Kidney (tissue), 14 donors: Measurements from ENCODE around the gene THSD8. TPM values are rescaled to one million over a fixed set of nuclear protein-coding genes. Genes with fewer than 3 reads are reported as not detected.
"Not testable (repeated sequence)": the region's sequence is repeated elsewhere in the genome, so short reads cannot be mapped to it uniquely, and the experiment has no call there.

ENCODE experiments used
- DNase-seq, 5 donors: peaks; one replicate each; pipeline ENCODE4 v3.0.0-alpha.2; 2013 to 2020
- FAIRE-seq: peaks from 2 replicates; lab custom pipeline; 2012; peaks lifted over from hg19 to GRCh38; lab: Jason Lieb, UNC
- H3K27ac ChIP-seq, 2 donors: one replicate each; pipeline ENCODE4 v1.7.0; 2013; ENCODE audit warnings: low read depth in 2 of 2, low read length in 2 of 2, inconsistent platforms in 1 of 2
- H3K27me3 ChIP-seq: one replicate; pipeline ENCODE4 v1.7.1; 2013; ENCODE audit warnings: low read length, inconsistent platforms; ENCODE audit not compliant: control insufficient read depth, insufficient read depth
- H3K36me3 ChIP-seq, 3 donors: one replicate each; pipeline versions ENCODE4 v1.7.0 to v1.7.1; 2013; ENCODE audit warnings: low read length in 3 of 3, control low read depth in 1 of 3, inconsistent platforms in 1 of 3; ENCODE audit not compliant: insufficient read depth in 3 of 3, control insufficient read depth in 2 of 3
- H3K4me1 ChIP-seq, 3 donors: one replicate each; pipeline versions ENCODE4 v1.7.0 to v1.7.1; 2013; ENCODE audit warnings: low read length in 3 of 3, inconsistent platforms in 1 of 3, low read depth in 1 of 3; ENCODE audit not compliant: control insufficient read depth in 2 of 3, insufficient read depth in 2 of 3
- H3K4me3 ChIP-seq, 3 donors: one replicate each; pipeline versions ENCODE4 v1.7.0 to v1.8.1; 2013; ENCODE audit warnings: low read length in 3 of 3, control low read depth in 1 of 3, inconsistent platforms in 1 of 3
- H3K9ac ChIP-seq, 3 donors: one replicate each; pipeline versions ENCODE4 v1.7.0 to v1.7.1; 2013; ENCODE audit warnings: low read length in 3 of 3, control low read depth in 1 of 3, inconsistent platforms in 1 of 3
- H3K9me3 ChIP-seq, 3 donors: one replicate each; pipeline versions ENCODE4 v1.7.0 to v1.7.1; 2013; ENCODE audit warnings: low read length in 3 of 3, control low read depth in 1 of 3, inconsistent platforms in 1 of 3; ENCODE audit not compliant: control insufficient read depth in 2 of 3, insufficient read depth in 1 of 3
- CTCF ChIP-seq: IDR thresholded peaks from 3 replicates; pipeline ENCODE4 v1.5.1; 2012; ENCODE audit warnings: mild to moderate bottlenecking, moderate library complexity, borderline replicate concordance; ENCODE audit not compliant: insufficient read depth; ENCODE audit errors: extremely low read depth
- intact Hi-C: fragments of 100-400 bp; cut with DNase I; formaldehyde crosslinking; loops from one replicate; pipeline ENCODE4 v1.11.1; 2022
- polyA plus RNA-seq: library from polyadenylated mRNA; stranded (reverse); fragments of 350-450 nt; fragmentation: Illumina TruSeq; extraction: RNeasy Lipid Tissue Mini Kit (QIAGEN cat#74804); gene quantifications from one replicate; pipeline ENCODE4 v1.2.3, GENCODE V29; 2014; ENCODE audit warnings: low read depth, low replicate concordance; ENCODE audit not compliant: insufficient read depth
- total RNA-seq: library from RNA; stranded (reverse); fragmentation: NEBNext Ultra II Directional; extraction: Animal tissue kit (Norgen Biotek cat#: 25700); gene quantifications from one replicate; pipeline ENCODE4 v1.2.1, GENCODE V29; 2021
- donor health status: control.
- donor health status: control.
- donor health status: control.
- donor health status: control.
- donor health status: control.
- donor health status: DM: yes; HTN: yes; CAD: no.
- donor health status: Normal renal cell carcinoma (clear cell type).

The THSD8 gene
- total and polyA plus RNA-seq, 2 donors from 2014 or later: 3.2 to 10.0 TPM

DNA sequence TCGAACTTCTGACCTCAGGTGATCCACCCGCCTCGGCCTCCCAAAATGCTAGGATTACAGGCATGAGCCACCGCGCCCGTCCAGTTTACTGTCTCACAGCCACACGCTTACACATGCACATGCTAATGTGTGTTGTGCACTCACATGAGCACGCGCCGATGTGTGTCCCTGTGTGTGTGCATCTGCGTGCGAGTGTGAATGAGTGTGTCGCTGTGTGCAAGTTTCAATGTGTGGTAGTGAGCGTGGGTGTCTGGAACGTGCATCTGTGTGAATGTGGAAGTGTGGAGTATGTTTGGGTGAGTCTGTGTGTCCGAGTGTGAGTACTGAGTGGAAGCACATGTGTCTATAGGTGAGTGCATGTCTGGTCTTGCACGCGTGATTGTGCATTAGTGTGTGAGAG lies 40.6 kb downstream of the THSD8 start:
- Histone ChIP-seq H3K4me1 (peaks cover 0 to 5% (median 0%) of the 10 kb centered on the region in 3 donors), H3K9ac (no peak overlapping the region), H3K27ac (no peak overlapping the region), H3K9me3 (no peaks in the 10 kb centered on the region), H3K4me3 (no peak overlapping the region), H3K36me3 (no peaks in the 10 kb centered on the region), H3K27me3 (peaks cover 24% of the 10 kb centered on the region)
- intact Hi-C loops: loop anchor here (5.0 kb wide), 1 partner anchor 80 kb away; no protein-coding TSS in a partner anchor
- TF ChIP-seq CTCF: no peak
- DNase-seq (no peak), FAIRE-seq (no peak)

- H3K36me3 ChIP-seq: no peaks in the 10 kb centered on the region
- H3K4me1 ChIP-seq: peaks cover 0 to 7% (median 0%) of the 10 kb centered on the region in 3 donors
- no peak overlapping the region for H3K9ac ChIP-seq
- FAIRE-seq (no peak), DNase-seq (no peak)
- no peak overlapping the region for H3K27ac ChIP-seq
- intact Hi-C loops: loop anchor here (5.0 kb wide), 1 partner anchor 81 kb away; no protein-coding TSS in a partner anchor
- peaks cover 18% of the 10 kb centered on the region for H3K27me3 ChIP-seq
- no peak for TF ChIP-seq CTCF
- no peaks in the 10 kb centered on the region for H3K9me3 ChIP-seq
- no peak overlapping the region for H3K4me3 ChIP-seq
These were observed 41.5 kb downstream of the THSD8 start for GRCh38 chr19:12843328-12843727.

- Histone ChIP-seq H3K27ac (no peak overlapping the region), H3K4me3 (no peak overlapping the region), H3K27me3 (peaks cover 15% of the 10 kb centered on the region), H3K9me3 (no peaks in the 10 kb centered on the region), H3K9ac (no peak overlapping the region), H3K36me3 (no peaks in the 10 kb centered on the region), H3K4me1 (peaks cover 0 to 7% (median 0%) of the 10 kb centered on the region in 3 donors)
- TF ChIP-seq CTCF: no peak
- DNase-seq: no peak
- no peak for FAIRE-seq
- intact Hi-C loops: loop anchor here (5.0 kb wide), 1 partner anchor 82 kb away; no protein-coding TSS in a partner anchor
These were observed 42.3 kb downstream of the THSD8 start for GRCh38 chr19:12843999-12844732.

DNA sequence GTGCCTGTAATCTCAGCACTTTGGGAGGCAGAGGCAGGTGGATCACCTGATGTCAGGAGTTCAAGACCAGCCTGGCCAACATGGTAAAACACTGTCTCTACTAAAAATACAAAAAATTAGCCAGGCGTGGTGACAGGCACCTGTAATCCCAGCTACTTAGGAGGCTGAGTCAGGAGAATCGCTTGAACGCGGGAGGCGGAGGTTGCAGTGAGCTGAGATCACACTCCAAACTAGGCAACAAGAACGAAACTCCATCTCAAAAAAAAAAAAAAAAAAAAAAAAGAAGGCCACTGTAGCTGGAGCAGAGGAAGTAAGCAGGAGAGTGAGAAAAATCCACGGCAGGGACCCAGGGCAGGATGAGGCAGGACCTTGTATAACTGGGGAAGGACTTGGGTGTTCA lies 44.7 kb downstream of the THSD8 start:
- H3K27me3 ChIP-seq, DNase-seq, H3K36me3 ChIP-seq, H3K4me3 ChIP-seq, FAIRE-seq, intact Hi-C loops, H3K27ac ChIP-seq, H3K9me3 ChIP-seq, H3K9ac ChIP-seq, H3K4me1 ChIP-seq: not testable (repeated sequence)
